CD1c-positive myeloid dendritic cell (primary cell): ENCODE measurements around the gene C11orf68.

Experiments
- DNase-seq: peaks from one replicate; pipeline ENCODE4 v3.0.0-alpha.2; 2016; ENCODE audit errors: extremely low spot score

C11orf68 gene

GRCh38 chr11:65890324-65891218 lies 28.3 kb downstream of the C11orf68 start, which contains the start of gene CCDC85B:
Gene CCDC85B, plus strand, starts transcription at chr11:65890673. Its CDS starts 111 bp downstream, at chr11:65890784.
- peak; percentile 99 for DNase-seq

GRCh38 chr11:65888163-65888814 lies 30.6 kb downstream of the C11orf68 start, which contains the start of gene FIBP:
Gene FIBP, minus strand, starts transcription at chr11:65888471. Its CDS starts 53 bp downstream, at chr11:65888418.
- peak; percentile 98 for DNase-seq

GRCh38 chr11:65887723-65888162 lies 31.1 kb downstream of the C11orf68 start:
- no peak for DNase-seq

- no peak for DNase-seq
These were observed 31.8 kb downstream of the C11orf68 start for GRCh38 chr11:65886826-65887722.

- no peak for DNase-seq
These were observed 32.9 kb downstream of the C11orf68 start for GRCh38 chr11:65885808-65886536.

GRCh38 chr11:65885231-65885630 lies 33.6 kb downstream of the C11orf68 start:
- no peak for DNase-seq

GRCh38 chr11:65884716-65885092 lies 34.2 kb downstream of the C11orf68 start:
- DNase-seq, result peak; percentile 89

- no peak for DNase-seq
These were observed 34.8 kb downstream of the C11orf68 start for GRCh38 chr11:65883786-65884715.

GRCh38 chr11:65883058-65883761 lies 35.7 kb downstream of the C11orf68 start:
- DNase-seq, result no peak

- DNase-seq, result no peak
These were observed 36.5 kb downstream of the C11orf68 start for GRCh38 chr11:65882120-65883057.

- DNase-seq, result no peak
These were observed 37.9 kb downstream of the C11orf68 start for GRCh38 chr11:65880844-65881421.

- DNase-seq, result no peak
These were observed 38.8 kb downstream of the C11orf68 start for GRCh38 chr11:65880027-65880426.

- peak; percentile 41 for DNase-seq
These were observed 39.2 kb downstream of the C11orf68 start, which contains the start of gene CTSW for GRCh38 chr11:65879617-65880016. Gene CTSW, plus strand, starts transcription at chr11:65879837. Its CDS starts 18 bp downstream, at chr11:65879855.

- DNase-seq, result peak; percentile 95
These were observed 45.3 kb downstream of the C11orf68 start for GRCh38 chr11:65873318-65874156.

- no peak for DNase-seq
These were observed 46.1 kb downstream of the C11orf68 start, which contains the start of gene EFEMP2 for GRCh38 chr11:65872586-65873317. Gene EFEMP2, minus strand, starts transcription at chr11:65872800. Its CDS starts 446 bp downstream, at chr11:65872354.
